HG03025 (cell line): ENCODE results near the gene SLC9A8.
"Not testable (repeated sequence)": the region's sequence is repeated elsewhere in the genome, so short reads cannot be mapped to it uniquely, and the experiment has no call there.

Experiments
- ATAC-seq: cut with Tn5 transposase; IDR thresholded peaks from one replicate; pipeline ENCODE4 v1.9.1; 2021; ENCODE audit warnings: mild to moderate bottlenecking, moderate library complexity; ENCODE audit not compliant: unreplicated experiment, low FRiP score

The SLC9A8 gene

GRCh38 chr20:49890471-49891361, 78.1 kb downstream of the SLC9A8 start:
- ATAC-seq = no peak

DNA sequence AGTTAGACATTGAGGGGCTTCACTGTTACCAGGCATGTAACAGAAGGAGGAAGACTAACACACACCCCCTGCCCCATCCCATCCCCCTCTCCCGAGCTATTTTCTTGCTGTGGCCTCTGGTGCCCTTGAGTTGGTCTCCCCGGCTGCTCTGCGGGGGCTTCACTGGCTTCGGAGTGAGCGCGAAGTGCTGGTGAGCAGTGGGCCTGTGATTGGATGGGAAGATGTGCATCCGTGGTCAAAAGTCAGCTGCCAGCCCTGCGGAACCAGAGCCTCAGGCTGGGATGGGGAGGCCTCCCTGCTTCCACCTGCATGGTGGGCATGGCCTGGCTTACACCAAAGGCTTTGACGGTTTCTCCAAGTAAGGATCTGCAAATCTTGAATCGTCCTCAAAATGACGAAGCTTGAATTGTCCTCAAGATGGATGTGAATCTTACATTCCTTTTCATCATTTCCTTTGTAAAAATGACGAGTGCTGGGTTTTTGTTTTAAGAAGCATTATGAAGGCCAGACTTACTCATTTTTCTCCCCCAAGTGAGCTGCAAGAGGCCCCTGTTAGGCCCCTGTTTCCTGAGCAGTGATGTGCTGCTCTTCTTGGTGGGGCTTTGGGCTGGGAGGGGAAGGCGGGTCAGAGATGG, 79.0 kb downstream of the SLC9A8 start:
- ATAC-seq = no peak

DNA sequence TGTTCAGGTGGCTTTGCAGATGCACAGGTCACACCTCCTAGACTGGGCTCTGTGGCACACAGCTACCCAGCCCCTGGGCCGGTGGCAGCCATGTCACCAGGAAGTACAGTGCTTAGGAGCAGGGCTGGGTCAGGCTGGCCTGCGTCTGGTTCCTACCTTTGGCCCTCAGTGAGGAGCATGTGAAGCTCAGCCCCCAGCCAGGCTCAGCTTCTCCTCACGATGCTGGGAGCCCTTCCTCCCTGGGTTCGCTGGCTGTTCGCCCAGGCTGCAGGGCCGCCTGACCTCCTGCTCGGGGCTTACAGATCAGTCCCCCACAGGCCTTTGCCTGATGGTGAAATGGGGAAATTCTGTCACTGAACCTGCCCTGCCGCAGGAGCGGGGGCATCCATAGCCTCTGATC, 79.6 kb downstream of the SLC9A8 start:
- ATAC-seq = no peak

- no peak for ATAC-seq
Measured at GRCh38 chr20:49892817-49893216, 80.2 kb downstream of the SLC9A8 start.

DNA sequence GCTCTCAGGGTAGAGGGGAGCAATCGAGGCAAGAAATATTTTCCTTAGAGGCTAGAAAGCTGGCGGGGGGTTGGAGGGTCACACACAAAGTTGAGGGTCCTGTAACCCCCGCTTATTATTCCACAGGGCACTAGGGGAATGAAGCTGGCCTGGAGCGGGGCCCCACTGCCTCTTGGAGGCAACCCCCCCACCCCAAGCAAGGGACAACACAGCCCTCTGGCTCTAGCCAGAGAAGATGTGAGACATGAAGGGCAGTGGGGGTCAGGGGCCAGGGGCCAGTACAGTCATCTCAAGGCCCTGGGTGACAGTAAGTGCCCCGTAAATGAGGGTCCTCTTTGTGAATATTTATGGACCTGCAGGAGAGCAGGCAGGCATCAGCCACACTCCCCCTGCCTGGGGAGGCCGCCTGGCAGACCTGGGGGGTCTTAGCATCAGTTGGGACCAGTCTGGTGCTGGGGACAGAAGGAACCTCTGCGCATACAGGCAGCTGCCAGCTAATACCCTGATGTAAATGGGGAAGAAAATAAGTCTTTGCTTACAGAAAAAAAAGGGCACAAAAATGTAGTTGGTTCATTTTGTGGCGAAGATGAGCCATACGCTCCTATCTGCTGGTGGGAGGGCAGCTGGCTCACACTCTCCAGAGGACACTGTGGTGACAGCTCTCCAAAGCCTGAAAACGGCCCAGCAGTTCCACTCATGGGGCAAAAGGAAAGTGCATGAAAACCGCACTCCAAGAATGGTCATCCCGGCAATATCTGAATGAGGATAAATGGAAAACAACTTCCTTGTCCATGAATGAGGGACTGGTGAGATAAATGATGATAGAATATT, 80.8 kb downstream of the SLC9A8 start:
- no peak for ATAC-seq

GRCh38 chr20:49894073-49894470, 81.4 kb downstream of the SLC9A8 start:
- ATAC-seq = no peak

- not testable (repeated sequence) for ATAC-seq
Measured at GRCh38 chr20:49895474-49896093, 83.0 kb downstream of the SLC9A8 start.

DNA sequence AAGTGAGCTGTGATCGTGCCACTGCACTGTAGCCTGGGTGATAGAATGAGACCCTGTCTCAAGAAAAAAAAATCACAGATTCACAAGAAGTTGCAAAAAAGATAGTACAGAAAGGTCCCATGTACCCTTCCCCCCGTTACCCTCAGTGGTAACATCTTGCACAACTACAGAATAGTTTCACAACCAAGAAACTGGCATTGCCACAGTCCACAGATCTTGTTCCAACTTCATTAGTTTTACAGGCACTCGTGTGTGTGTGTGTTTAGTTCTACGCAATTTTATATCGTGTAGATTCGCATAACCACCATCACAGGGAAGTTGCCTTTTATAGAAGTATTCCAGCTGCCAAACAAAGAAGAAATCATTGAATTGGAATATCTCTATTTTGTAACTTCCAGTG, 83.6 kb downstream of the SLC9A8 start:
- ATAC-seq = no peak

GRCh38 chr20:49899541-49900383, 87.1 kb downstream of the SLC9A8 start:
- ATAC-seq = no peak

DNA sequence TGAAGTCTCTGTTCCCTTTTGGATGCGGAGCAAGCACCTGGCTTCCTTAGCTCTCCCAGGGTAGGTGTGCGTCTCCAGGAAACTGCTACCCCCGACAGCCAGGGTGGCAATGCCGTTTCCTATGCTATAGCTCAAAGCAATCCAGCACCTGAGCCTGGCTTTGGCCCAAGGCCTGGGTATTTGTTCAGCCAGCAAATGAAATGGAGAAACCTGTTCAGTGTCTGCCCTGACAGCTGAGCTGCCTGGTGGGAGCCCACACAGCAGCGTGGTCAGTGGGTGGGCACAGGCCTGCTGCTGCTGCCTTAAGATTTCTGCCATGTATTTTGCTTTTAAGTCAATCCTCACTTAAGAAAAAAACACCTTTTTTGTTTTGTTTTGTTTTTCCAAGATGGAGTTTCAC, 89.0 kb downstream of the SLC9A8 start:
- ATAC-seq = no peak

DNA sequence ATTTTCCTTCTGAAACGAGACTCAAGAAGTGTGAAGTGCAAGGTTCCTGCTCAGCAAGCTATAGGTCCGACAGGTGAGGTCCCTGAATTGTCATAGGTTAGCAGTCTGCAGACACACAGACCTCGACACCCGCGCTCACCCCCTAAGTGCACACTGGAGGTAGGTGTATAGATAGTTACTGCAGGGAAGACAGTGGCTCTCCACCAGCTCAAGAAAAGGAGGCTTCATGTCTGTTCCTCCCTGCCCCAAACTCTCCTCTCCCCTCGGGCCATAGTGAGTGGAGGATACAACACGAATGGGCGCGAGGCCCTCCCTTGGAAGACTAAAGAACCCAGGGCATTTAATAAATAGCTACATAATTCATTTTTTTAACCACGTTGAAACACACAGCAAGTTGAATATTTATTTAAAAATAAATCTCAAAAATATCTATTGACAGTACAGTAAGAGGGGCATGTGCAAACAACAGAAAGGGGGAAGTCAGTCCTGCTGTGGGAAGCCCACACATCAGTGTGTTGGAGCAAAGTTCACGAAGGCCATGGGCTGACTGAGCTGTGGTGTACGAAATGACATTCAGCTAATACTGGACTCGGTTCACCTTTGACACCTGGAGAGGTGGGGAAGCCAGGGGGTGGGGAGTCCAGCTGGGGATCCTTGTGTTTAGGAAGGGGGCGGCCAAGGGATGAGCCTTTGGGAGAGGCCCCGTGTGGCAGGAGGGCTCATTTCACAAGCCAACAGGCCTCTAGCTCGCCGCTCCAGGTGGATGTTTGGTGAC, 92.0 kb downstream of the SLC9A8 start:
- no peak for ATAC-seq

- no peak for ATAC-seq
Measured at GRCh38 chr20:49905415-49906091, 92.9 kb downstream of the SLC9A8 start.

DNA sequence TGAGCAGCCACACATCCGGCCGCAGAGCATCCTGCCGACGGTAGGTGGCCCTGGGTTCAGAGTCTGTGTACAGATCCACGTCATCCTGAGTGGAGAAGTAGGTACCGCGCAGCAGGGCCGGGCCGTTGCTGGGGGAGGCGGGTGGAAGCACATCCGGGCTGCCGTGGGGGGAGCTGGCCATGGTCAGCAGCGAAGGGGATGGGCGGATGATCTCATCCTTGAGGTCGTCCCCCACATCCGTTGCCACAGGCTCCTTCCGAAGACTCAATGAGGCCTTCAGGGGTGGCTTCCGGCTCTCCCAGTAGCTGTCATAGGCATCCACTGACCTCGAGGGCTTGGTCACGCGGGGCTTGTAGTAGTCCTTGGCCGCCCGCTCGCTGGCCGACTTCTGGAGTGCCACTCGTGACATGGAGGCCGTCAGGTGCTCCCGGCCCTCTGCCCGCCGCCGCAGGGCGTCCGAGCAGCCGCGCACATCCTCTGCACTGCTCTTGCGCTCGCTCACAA, 93.5 kb downstream of the SLC9A8 start:
- ATAC-seq = no peak

DNA sequence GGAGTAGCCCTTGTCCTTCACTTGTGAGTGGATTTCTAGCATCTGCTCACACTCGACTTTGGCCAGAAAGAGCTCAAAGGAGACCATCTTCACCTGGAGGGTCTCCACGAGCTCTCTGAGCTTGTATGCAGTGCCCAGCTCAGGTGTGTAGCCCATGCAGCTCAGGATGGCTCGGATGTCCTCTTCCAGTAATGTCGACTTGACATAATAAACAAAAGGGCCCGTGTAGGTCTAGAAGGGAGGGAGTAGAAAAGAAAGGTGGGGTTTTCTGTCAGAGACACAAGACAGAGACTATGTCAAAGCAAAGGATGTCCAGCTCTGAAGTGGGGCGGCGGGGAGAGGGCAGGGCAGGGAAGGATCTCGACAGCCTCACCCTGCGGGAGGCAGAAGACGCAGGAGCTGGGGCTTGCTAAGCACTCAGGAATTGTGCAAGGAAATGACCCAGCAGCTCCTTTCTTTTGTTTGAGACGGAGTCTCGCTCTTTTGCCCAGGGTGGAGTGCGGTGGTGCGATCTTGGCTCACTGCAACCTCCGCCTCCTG, 94.1 kb downstream of the SLC9A8 start:
- no peak for ATAC-seq

DNA sequence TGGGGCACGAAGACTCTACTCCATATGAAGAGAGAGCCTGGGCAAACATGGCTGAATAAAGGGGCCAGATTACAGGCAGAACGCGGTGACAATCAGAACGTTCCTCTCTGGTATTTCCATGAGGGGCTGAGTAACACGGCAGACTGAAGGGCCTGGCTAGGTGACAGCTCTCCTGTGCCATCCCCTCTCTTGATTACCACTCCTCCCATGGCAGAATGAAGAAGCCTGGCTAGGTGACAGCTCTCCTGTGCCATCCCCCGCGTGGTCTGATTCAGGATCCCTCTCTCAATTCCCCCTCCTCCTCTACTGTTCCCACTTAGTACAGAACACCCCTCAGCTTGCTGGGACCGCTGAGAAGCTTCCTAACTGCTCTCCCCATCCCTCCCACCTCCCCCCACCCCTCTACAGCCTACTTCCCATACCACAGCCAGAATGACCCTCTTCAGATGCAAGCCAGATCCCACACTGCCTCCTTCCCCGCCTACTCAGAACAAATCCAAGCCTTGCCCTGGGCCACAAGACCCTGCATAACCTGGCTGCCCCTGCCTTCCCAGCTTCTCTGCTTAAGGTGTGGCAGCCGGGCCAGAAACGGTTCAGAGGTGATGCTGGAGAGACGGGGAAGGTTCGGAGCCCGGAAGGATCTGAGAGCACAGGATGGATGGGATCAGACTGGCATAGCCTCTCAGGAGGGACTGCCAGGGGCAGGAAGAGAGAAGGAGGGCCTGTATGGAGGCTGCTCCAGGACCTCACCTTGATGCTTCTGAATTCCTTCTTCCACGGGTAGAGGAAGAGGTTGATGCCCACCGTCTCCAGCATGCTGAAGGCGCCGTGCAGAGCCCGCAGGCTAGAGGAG, 95.0 kb downstream of the SLC9A8 start:
- no peak for ATAC-seq

DNA sequence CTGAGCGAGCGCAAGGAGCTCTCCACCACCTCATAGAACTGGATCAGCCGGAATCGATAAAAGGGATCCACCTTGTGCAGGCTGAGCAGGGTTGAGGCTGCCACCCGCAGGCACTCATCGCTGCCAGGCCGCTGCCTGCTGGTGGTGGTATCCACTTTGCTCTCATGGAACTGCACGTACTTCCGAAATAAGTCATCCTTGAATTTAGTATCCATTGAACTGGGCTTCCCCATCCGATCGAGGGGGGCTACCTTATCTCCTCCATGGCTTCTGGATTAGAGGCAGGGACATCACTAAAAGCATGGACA, 95.6 kb downstream of the SLC9A8 start:
- no peak for ATAC-seq
